ENCODE measurements around the gene PRKCA.

- TF ChIP-seq CTCF (IDR thresholded peaks at IDR 0.05) (no peak), ZFX (IDR thresholded peaks at IDR 0.05; ENCODE audit: borderline replicate concordance) (no peak)
These were observed 130.7 kb downstream of the PRKCA start for GRCh38 chr17:66432996-66433551.
